Ovary (tissue), 9 donors: ENCODE measurements around the gene GRK6. TPM values are rescaled to one million over a fixed set of nuclear protein-coding genes. Genes with fewer than 3 reads are reported as not detected.
"Not testable (repeated sequence)": the region's sequence is repeated elsewhere in the genome, so short reads cannot be mapped to it uniquely, and the experiment has no call there.

Experiments
- DNase-seq, 5 donors: peaks; one replicate each; pipeline ENCODE4 v3.0.0-alpha.2; 2019 to 2020
- H3K27ac ChIP-seq, 2 donors: fragments of 200-600 bp; one replicate each; pipeline versions ENCODE4 v1.5.1 to v1.8.0; 2019 to 2022
- H3K27me3 ChIP-seq: fragments of 200-600 bp; one replicate; pipeline ENCODE4 v1.8.0; 2022
- H3K36me3 ChIP-seq: fragments of 200-600 bp; sonication (generic); one replicate; pipeline ENCODE4 v1.5.1; 2019
- H3K4me1 ChIP-seq: one replicate; pipeline ENCODE4 v1.8.1; 2013; ENCODE audit warnings: mild to moderate bottlenecking, moderate library complexity; ENCODE audit not compliant: insufficient read depth
- H3K4me3 ChIP-seq: fragments of 200-600 bp; sonication (generic); one replicate; pipeline ENCODE4 v1.5.1; 2017
- H3K9me3 ChIP-seq, 2 donors: fragments of 200-600 bp in 1 of 2; sonication (generic) in 1 of 2; one replicate each; pipeline versions ENCODE4 v1.5.1 to v1.8.1; 2013 to 2019; ENCODE audit warnings: mild to moderate bottlenecking in 1 of 2, moderate library complexity in 1 of 2
- EP300 ChIP-seq: sonication (generic); formaldehyde crosslinking; IDR thresholded peaks from one replicate; pipeline ENCODE4 v1.6.1; 2017; ENCODE audit warnings: antibody characterized with exemption
- POLR2A ChIP-seq: fragments of 450-650 bp; IDR thresholded peaks from one replicate; pipeline ENCODE4 v1.6.1; 2017; ENCODE audit warnings: antibody characterized with exemption, mild to moderate bottlenecking, moderate library complexity
- WGBS, 3 donors: extraction: QIAGEN DNeasy Blood & Tissue Kit in 1 of 3; methylation state at CpG; one replicate each; pipeline versions ENCODE4 v1.1.5 to v1.1.7; 2013 to 2017; 5-methylcytosine and 5-hydroxymethylcytosine counted together
- intact Hi-C, 4 donors: fragments of 100-400 bp; cut with DNase I; formaldehyde crosslinking; loops; one replicate each; pipeline versions ENCODE4 v1.11.0 to v1.15.1; 2022 to 2023
- polyA plus RNA-seq, 2 donors: library from polyadenylated mRNA; stranded (reverse); fragments of 200-250 nt in 1 of 2; fragments of 350-450 nt in 1 of 2; fragmentation: Illumina TruSeq in 1 of 2; extraction: RNeasy Lipid Tissue Mini Kit (QIAGEN cat#74804) in 1 of 2; gene quantifications; one replicate each; pipeline ENCODE4 v1.2.3, GENCODE V29; 2013 to 2014
- total RNA-seq, 7 donors: library from RNA; depleted of rRNA in 2 of 7; stranded (reverse); fragments of >200 nt in 2 of 7; fragmentation: NEBNext Ultra II Directional in 3 of 7; extraction: Animal tissue kit (Norgen Biotek cat#: 25700) in 3 of 7; gene quantifications; one replicate each; pipeline versions ENCODE4 v1.1.0 to v1.2.4, GENCODE V29; 2016 to 2023
- TF ChIP-seq, protein P1 (sequence below), 3 donors: fragments of 450-650 bp in 2 of 3; fragments of 200-600 bp in 1 of 3; IDR thresholded peaks; one replicate each; pipeline versions ENCODE4 v1.5.1 to v1.8.0; 2016 to 2022; ENCODE audit warnings: antibody characterized with exemption in 3 of 3, mild to moderate bottlenecking in 1 of 3
- donor health status: DM: no; HTN: no; CAD: no; lungs with moderate emphysema.
- donor health status: DM: no; HTN: no; CAD: no.
- donor health status: Bipolar disorder and iron deficiency.
- donor health status: DM: yes; HTN: yes; CAD: no.
- donor health status: DM: no; HTN: no; CAD: no.
- donor health status: DM: yes; HTN: yes; CAD: no.

The GRK6 gene
- total and polyA plus RNA-seq, 9 donors, result 5.9 to 30.3 (median 18.6) TPM

DNA sequence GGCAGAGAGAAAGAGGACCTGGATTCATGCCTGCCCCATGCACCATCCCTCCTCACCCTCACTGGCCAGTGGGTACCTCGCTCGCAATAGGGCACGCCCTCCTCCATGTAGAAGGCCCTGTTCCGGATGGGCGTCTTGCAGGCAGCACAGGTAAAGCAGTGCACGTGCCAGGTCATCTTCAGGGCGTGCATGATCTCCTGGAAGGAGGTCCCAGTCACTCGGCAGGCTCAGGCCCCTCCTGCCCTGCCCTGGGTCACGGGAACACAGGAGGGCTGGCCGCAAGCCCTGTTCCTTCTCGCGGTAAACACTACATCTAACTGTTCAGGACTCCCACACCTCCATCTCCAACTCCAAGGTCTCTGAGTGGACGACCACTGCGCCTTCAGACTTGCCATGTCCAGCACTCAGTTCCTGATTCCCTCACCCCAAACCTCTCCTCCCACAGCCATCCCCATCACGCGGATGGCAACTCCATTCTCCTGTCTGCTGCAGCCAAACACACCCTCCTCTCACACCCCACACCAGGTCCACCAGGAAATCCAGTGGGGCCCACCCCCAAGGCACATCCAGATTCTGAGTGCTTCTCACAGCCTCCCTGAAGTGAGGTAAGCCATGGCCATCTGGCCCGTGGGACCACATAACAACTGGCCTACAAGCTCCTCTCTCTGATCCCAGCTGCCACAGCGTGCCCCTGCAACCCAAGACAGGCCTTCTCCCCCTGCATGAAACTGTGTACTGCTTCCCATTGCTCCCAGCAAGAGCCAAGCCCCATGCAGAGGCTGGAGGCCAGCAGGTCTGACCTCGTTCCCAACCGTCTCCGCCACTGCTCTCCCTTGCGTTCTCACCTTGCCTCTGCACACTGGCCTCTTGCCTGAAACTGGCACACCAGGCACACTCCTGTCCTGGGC lies 57.8 kb downstream of the GRK6 start:
- Histone ChIP-seq H3K9me3 (no peaks in the 10 kb centered on the region), H3K4me3 (no peak overlapping the region), H3K27me3 (no peaks in the 10 kb centered on the region), H3K36me3 (no peaks in the 10 kb centered on the region), H3K4me1 (peaks cover 3% of the 10 kb centered on the region), H3K27ac (no peak overlapping the region)
- no peak for DNase-seq
- intact Hi-C loops, result no loop called here
- TF ChIP-seq EP300, result no peak
- no peak for TF ChIP-seq POLR2A
- TF ChIP-seq, protein P1, sequence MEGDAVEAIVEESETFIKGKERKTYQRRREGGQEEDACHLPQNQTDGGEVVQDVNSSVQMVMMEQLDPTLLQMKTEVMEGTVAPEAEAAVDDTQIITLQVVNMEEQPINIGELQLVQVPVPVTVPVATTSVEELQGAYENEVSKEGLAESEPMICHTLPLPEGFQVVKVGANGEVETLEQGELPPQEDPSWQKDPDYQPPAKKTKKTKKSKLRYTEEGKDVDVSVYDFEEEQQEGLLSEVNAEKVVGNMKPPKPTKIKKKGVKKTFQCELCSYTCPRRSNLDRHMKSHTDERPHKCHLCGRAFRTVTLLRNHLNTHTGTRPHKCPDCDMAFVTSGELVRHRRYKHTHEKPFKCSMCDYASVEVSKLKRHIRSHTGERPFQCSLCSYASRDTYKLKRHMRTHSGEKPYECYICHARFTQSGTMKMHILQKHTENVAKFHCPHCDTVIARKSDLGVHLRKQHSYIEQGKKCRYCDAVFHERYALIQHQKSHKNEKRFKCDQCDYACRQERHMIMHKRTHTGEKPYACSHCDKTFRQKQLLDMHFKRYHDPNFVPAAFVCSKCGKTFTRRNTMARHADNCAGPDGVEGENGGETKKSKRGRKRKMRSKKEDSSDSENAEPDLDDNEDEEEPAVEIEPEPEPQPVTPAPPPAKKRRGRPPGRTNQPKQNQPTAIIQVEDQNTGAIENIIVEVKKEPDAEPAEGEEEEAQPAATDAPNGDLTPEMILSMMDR (IDR thresholded peaks at IDR 0.05), result no peak
- 54 to 60% (median 59%) methylated on average over 22 of the region's 22 CpGs for WGBS, 3 donors

GRCh38 chr5:177484902-177485549 lies 58.5 kb downstream of the GRK6 start:
- Histone ChIP-seq H3K4me1 (no peaks in the 10 kb centered on the region), H3K9me3 (no peaks in the 10 kb centered on the region), H3K36me3 (no peaks in the 10 kb centered on the region), H3K4me3 (no peak overlapping the region), H3K27ac (no peak overlapping the region), H3K27me3 (no peaks in the 10 kb centered on the region)
- 58 to 63% (median 61%) methylated on average over 11 to 13 of the region's 13 CpGs for WGBS, 3 donors
- no peak for DNase-seq
- TF ChIP-seq, protein P1 (IDR thresholded peaks at IDR 0.05), result no peak
- intact Hi-C loops, result no loop called here

- DNase-seq, H3K4me1 ChIP-seq, H3K4me3 ChIP-seq, H3K9me3 ChIP-seq, H3K36me3 ChIP-seq, H3K27ac ChIP-seq, intact Hi-C loops, H3K27me3 ChIP-seq: not testable (repeated sequence)
- 88 to 92% (median 91%) methylated on average over 3 of the region's 3 CpGs for WGBS, 3 donors
These were observed 59.3 kb downstream of the GRK6 start for GRCh38 chr5:177485753-177486152.

GRCh38 chr5:177486256-177486655 lies 59.8 kb downstream of the GRK6 start:
- no peaks in the 10 kb centered on the region for H3K36me3 ChIP-seq
- intact Hi-C loops, result no loop called here
- H3K4me1 ChIP-seq, result no peaks in the 10 kb centered on the region
- 91 to 98% (median 93%) methylated on average over 3 of the region's 3 CpGs for WGBS, 3 donors
- no peak for DNase-seq
- no peak overlapping the region for H3K27ac ChIP-seq
- H3K9me3 ChIP-seq, result no peaks in the 10 kb centered on the region
- H3K4me3 ChIP-seq, result no peak overlapping the region
- TF ChIP-seq EP300 (no peak), POLR2A (no peak)
- TF ChIP-seq, protein P1 (IDR thresholded peaks at IDR 0.05), result no peak
- no peaks in the 10 kb centered on the region for H3K27me3 ChIP-seq

DNA sequence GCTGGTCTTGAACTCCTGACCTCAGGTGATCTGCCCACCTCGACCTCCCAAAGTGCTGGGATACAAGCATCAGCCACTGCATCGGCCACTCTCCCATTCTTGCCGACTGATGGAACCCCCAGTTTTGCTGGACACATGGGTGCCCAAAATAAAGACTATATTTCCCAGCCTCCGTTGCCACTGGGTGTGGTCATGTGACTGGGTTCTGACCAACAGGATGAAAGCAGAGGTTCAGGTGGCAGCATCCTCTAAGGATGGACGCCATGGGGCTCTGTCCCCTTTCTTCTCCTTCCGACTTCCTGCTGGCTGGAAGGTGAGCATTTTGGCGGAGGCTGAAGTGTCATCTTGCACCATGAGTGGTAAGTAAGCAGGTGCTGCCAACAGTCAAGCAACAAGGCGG lies 60.7 kb downstream of the GRK6 start:
- WGBS, 3 donors, result 82 to 86% (median 85%) methylated on average over 8 of the region's 8 CpGs
- TF ChIP-seq EP300, result no peak
- no peak for TF ChIP-seq POLR2A
- TF ChIP-seq, protein P1 (IDR thresholded peaks at IDR 0.05), result no peak
- H3K9me3 ChIP-seq, result no peaks in the 10 kb centered on the region
- no peaks in the 10 kb centered on the region for H3K4me1 ChIP-seq
- no peak for DNase-seq
- H3K27me3 ChIP-seq, result no peaks in the 10 kb centered on the region
- intact Hi-C loops, result no loop called here
- H3K4me3 ChIP-seq, result no peak overlapping the region
- H3K36me3 ChIP-seq, result no peaks in the 10 kb centered on the region
- no peak overlapping the region for H3K27ac ChIP-seq
